DMS53 treated with DMSO at 0.1 percent for 48 hours (cell line): Measurements from ENCODE around the gene ST7L.
A peak's percentile ranks its signal among the peaks of the same experiment; 100 is the strongest.

ENCODE experiments used
- DNase-seq: peaks from one replicate; lab custom pipeline; 2025; ENCODE audit not compliant: unreplicated experiment; lab: John Stamatoyannopoulos, UW

Gene ST7L

DNA sequence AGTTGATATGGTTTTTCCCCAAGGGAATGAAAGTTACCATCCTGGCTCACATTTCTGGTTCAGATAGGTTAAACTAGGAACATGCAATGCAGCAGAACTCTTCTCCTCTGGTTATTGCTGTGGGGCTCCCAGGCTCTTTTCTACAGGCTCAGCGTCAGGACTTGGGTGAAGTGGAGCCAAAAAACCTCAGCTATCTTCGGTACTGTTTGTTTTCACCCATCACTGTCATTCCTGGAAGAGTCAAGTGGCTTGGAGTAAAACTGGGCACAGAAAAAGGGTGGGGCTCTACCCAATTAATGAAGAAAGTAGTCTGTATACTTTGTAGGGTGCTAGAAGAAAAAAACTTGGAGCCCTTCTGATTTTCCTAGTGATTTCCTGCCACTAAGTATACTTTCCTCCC, 100.8 kb downstream of the ST7L start:
- DNase-seq = no peak

DNA sequence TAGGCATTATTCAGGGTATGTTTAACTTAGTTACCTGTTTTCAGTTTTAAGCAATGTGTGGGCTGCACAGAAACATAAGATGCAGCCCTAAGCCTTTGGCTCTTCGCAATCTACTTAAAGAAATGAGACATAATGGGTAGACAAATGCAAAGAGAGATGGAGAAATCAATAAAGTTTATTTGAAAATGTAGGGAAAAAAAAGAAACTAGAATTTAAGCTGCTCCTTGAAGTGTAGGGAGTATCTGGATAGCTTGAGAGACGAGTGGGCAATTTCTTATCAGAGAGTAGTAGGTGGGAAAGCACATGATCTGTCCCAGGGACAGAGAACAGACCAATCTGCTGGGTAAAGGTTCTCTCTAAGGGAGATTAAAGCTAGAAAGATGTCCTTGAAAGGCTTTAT, 101.3 kb downstream of the ST7L start:
- no peak for DNase-seq

DNA sequence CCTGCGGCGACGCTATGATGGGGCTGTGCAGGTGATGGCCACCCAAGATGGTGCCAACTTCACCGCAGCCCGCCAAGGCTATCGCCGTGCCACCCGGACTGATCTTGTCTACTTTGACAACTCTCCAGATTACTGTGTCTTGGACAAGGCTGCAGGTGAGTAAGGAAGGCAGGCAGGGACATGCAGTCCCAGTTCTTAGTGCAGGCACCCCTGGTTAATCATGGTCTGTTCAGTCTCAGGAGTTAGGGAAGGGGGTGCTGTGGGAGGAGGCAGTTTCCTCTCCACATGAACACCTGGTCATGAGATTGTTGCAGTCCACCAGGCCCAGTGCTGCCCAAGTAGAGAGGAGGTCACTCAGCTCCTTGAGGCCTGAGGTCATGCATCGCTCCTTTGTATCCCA, 101.7 kb downstream of the ST7L start:
- no peak for DNase-seq

DNA sequence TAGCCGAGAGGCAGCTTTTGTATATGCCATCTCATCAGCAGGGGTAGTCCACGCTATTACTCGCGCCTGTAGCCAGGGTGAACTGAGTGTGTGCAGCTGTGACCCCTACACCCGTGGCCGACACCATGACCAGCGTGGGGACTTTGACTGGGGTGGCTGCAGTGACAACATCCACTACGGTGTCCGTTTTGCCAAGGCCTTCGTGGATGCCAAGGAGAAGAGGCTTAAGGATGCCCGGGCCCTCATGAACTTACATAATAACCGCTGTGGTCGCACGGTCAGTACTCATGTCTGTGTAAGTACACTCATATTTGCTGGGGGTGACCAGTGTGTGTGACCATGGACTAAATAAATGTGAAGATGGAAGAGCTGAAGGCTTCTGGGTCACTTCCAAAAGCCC, 102.8 kb downstream of the ST7L start:
- DNase-seq = no peak

DNA sequence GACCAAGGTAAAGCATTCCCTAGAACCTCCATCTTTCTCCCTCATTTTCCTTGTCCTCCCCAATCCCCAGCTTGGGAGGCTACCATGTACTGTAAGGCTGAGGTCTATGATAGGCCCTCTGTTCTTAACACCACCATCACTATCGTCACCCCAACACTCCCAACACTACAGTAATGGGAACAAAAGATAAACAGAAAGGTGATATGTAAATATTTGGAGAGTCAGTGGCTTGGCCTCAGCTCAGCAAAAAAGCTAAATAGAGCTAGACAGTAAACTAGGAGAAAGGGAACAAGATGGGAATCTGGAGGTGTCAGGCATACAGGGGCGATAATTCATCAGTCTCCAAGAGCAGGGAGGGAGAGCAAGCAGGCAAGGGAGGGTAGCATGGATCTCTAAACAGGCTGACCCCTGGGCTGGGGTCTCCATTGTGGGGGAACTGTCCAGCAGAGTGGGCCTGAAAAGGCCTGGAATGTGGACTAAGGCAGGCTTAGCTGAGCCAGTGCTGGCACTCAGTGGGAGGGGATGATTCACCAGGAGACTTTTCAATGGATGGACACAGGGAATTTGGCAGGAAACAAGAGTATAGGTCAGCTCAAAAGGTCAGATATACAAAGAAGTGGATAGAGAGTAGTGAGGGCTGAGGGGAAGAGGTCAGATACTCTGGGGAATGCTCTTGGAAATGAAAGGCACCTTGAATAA, 103.5 kb downstream of the ST7L start:
- DNase-seq = peak; percentile 27

DNA sequence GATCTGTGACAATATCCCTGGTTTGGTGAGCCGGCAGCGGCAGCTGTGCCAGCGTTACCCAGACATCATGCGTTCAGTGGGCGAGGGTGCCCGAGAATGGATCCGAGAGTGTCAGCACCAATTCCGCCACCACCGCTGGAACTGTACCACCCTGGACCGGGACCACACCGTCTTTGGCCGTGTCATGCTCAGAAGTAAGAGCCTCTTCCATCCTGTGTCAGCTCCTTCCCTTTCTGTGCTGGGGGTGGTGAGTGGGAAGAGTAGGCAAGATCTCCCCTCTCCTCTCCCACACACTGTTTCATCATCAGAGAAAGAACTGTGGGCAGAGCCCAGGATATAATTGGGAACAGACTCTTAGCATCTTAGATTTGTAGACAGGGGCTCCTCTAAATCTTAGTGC, 104.0 kb downstream of the ST7L start:
- DNase-seq = no peak

DNA sequence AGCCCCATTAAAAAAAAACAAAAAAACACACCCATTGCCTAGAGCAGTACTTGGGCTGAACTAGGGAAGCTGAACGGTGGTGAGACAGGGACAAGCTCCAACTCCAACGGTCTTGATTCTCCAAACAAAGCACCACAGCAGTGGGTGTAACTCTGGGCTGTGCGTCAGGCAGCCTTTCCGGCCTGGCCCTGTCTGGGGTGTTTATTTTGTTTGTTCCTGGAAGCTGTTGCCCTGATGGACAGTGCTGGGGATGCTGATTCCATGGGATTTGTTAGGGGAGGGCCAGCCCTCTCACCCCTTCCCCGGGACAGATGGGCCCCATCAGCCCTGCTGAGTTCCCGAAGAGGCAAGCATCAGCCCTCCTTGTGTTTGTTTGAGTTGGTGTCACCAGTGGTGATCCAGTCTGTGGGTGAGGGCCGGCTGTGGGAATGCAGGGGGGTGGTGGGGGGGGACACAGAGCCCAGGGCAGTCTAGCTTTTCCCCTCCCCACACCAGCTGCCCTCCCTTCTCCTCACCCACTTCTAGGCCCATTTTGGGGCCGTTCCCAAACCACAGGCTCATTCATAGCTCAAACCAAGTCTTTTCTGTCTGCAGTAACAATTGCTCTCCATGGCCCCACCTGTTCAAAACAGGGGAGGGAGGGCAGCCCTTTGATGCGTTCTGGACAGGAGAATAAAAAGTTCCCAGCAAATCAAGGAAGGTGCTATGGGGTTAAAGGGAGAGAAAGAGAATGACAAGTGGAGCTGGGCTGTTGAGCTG, 105.7 kb downstream of the ST7L start:
- DNase-seq = no peak

DNA sequence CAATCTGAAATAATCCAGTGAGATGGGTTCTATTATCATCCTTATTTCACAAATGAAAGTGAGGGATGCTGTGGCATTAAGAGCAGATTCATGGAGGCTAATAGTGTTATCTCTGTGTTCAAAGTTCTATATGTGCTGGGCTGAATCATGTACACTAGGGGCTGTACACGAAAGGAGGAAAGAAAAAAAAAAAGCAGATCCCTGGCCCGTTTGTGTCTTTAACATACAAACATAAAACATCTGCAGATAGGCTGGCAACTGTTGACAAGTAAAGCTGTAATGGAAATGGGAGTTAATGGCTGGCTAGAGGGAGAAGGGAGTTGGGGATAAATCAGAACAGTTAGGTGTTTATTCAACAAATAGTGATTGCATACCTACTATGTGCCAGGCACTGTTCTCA, 107.0 kb downstream of the ST7L start:
- no peak for DNase-seq

DNA sequence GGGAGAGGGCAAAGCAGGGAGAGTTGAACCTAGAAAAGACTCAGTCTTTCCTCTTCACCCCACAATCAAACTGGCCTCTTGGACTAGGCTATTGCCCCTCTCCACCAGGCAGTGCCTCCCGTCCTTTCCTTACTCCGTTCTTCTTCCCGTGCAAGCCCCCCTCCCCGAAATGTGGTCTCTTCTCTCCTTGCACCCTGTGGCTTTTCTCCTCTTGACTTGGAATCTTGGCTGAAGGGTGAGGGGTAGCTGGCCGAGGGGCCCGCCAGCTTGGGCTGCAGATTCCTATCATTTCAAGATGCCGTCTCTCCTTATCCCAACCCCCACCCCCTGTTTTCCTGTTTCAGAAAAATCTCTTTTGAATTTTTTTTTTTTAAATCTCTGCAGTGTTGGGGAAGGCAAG, 108.6 kb downstream of the ST7L start:
- no peak for DNase-seq

DNA sequence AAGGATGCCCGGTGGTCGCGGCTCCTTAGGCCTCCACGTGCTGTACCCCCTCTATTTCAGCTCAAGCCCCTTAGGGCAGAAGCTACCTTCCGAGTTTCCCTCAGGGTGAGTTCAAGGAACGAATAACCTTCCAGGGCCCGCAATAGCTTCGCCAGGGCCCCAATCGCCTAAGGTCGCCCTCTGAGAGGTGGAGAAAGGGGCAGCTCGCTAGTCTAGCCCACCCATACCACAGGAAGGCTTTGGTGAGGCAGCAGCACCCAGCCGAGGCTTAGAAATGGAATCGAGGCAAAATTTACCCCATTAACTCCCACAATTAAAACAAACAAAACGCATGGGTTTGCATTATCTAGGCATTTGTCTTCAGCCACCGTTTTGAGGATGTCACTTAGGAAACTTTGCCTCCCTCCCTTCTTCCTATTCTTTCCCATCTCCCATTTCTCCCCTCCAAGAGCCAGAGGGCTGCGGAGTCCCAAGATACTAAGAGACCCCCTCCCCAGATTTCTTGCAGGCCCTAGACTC, 109.2 kb downstream of the ST7L start:
- DNase-seq = no peak

DNA sequence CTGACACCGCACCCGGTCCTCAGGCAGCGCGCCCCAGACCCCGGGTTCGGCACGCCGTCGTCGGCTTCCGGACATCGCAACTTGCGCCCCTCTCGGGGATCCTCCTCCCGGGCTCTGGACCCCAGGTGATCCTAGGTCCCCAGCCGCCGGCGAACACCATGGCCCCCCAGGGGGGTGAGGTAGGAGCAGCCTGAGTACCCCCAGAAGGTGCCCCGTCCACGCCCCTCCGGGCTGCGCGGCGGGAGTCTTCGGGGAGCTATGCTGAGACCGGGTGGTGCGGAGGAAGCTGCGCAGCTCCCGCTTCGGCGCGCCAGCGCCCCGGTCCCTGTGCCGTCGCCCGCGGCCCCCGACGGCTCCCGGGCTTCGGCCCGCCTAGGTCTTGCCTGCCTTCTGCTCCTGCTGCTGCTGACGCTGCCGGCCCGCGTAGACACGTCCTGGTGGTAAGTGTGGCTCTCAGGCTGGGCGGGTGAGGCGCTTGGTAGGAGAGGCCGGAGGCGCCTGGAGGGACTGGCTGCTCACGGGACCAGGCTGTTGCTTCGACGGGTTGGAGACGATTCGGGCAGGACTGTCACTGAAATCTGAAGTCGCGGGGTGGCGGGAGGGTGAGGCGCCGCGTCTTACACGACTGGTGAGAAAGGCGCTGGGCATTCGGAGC, 109.8 kb downstream of the ST7L start:
- DNase-seq = no peak

DNA sequence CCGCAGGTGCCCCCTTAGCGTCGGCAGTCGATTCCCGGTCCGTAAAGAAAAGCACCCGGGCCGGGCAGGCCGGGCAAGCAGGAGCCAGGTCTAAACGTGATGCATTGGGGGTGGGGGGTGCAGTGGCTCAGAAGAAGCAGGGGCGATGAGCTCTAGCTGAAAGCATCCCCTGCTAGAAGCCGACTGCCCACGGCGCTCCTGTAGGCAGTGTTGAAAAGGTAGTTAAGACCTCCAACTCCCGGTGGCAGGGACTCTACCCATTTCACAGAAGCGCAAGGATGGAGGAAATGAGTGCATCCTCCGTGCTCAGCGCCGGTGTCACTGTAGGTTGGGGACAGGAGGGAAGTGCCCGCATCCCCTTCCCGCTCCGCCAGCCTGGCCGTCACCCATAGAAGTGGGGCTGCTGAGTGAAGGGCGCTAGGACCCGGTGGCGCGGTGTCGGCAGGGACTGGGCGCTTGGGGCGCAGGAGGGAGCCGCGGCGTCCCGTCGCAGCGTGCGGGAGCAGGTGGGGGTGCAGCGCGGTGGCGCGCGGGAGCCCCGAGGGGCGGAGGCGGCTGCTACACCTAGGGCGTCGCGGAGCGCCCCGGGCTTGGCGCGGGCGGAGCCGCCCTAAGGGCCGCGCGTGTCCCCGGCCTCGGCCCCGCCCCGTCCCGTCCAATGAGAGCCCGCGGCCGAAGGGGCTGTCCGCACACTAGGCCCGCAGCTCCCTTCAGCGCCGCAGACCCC, 110.5 kb downstream of the ST7L start, which contains the start of gene WNT2B:
WNT2B (plus strand) TSS at position 688 of the 727 bp plus-strand sequence. CDS start 298 bp downstream, outside the sequence.
- peak; percentile 20 for DNase-seq

DNA sequence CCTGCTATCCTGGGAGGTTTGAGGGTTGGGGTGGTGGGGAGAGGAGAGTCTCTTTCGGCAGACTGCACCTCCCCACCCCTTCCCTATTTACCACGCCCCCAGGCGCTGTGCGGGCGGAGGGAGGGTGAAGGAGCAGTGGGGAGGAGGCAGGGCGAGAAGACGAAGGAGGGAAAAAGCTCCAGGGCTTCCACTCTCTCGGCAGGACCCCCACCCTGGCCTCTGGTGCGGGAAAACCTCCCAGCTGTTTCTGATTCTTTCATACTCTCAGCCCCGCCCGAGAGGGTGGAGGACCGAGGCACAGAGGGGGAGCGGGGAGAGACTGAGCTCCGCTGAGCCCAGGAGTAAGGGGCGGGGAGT, 111.0 kb downstream of the ST7L start:
- DNase-seq = no peak

DNA sequence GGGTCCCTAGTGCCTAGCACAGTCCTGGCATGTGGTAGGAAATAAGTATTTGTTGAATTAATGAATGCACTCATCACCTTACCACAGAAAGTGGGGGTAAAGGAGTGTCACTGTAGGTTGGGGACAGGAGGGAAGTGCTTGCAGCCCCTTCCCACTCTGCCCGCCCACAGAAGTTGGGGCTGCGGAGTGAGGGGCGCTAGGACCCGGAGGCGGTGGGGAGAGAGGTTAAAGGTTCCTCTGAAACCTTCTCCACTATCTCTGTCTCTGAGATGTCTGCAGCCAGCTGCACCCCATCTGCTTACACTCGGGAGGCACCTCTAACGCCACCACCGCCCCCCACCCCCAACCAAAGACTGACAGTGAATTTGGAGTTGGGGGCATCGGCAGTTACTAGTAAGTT, 111.6 kb downstream of the ST7L start:
- DNase-seq = no peak

DNA sequence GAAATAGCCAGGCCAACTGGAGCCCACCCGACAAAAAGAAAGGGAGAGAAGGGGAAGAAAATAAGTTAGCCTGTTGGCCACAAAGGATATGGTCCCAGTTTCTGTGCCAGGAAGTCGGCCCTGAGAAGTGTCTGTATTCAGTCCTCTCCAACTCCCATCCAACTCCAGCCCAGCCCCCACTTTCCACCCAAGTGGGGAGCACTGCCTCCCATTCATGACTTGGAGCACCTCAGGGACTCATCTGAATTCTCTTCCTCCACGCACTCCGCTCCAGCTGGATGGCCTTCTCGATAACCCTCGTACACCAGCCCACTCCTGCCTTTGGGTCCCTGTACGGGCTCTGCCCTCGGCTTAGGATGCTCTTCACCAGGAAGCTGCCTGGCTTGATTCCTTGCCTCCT, 112.2 kb downstream of the ST7L start:
- DNase-seq = no peak

DNA sequence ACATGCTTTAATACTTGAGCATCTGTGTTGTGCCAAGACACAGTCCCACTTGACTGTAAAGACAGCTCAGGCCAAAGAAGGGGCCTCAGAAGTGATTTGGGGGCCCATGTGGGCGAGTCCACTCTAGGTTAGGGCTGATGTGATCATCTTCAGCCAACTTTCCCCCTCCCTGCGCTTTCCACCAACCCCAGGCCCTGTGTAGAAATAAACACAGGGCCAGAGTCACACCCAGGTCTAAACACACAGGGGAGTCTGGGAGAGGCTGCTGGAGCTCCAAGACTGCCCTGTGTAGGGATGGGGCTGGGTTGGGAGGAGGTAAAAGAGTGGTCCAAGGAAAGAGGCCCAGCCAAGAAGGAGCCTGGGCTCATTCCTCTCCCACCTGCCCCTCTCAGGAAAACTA, 112.6 kb downstream of the ST7L start:
- DNase-seq = no peak

DNA sequence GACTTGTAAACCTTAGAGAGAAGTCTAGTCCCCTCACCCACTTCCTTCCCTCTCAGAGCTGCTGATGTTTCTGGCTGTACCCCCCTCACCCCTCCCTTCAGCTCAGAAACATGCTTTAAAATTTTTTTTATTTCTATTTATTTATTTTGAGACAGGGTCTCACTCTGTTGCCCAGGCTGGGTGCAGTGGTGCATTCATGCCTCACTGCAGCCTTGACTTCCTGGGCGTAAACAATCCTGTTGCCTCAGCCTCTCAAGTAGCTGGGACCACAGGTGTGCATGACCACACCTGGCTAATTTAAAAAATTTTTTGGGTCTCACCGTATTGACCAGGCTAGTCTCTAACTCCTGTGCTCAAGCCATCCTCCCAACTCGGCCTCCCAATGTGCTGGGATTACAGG, 113.1 kb downstream of the ST7L start:
- DNase-seq = no peak

DNA sequence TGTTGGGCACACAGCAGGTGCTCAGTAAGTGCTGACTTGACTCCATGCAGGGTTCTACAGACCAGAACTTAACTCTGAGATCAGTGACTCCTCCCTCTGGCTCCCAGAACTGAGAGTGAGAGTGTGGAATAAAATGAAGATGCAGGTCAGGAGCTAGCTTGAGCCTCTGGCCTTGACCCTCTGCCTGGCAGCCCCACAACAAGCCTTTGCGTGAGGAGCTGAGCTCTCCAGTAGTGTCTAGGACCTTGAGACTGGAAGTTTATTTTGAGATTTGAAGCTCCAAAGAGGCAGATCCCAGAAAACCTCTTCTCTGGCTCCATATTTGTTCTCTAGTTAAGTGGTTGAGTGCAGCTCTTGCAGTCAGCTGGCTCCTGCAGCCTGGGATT, 113.5 kb downstream of the ST7L start:
- no peak for DNase-seq

DNA sequence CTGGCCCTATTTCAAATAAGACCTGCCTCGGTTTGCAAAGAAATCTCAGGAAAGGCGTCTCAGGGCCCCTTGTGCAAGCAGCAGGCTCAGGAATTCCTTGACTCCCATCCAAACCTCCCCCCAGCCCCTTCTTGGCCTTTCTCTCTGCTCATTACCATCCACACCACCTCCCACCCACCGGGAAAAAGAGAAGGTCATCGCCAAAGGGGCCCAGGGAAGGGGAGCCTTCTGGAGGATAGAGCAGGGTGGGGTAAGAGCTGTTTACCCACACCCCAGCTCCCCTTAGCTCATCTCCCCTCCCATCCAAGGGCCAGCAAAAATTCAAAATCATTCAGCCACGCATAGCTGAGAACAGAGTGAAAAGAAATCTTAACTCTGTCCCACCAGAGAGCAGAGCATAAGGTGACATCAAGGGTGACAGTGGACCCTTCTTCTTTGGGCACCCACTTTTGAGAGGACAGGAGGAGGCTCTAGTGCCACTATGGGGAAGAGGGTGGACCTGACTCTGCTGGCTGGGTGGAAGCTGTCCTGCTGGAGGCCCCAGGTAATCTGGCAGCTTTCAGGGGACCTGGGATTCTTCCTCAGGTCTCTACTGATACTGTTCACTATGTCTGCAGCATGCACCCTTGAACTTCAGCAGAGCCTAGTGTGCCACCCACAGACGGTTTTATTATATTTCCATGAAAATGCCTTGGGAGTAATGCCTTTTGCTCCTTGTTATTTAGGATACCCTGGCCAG, 114.1 kb downstream of the ST7L start:
- no peak for DNase-seq

DNA sequence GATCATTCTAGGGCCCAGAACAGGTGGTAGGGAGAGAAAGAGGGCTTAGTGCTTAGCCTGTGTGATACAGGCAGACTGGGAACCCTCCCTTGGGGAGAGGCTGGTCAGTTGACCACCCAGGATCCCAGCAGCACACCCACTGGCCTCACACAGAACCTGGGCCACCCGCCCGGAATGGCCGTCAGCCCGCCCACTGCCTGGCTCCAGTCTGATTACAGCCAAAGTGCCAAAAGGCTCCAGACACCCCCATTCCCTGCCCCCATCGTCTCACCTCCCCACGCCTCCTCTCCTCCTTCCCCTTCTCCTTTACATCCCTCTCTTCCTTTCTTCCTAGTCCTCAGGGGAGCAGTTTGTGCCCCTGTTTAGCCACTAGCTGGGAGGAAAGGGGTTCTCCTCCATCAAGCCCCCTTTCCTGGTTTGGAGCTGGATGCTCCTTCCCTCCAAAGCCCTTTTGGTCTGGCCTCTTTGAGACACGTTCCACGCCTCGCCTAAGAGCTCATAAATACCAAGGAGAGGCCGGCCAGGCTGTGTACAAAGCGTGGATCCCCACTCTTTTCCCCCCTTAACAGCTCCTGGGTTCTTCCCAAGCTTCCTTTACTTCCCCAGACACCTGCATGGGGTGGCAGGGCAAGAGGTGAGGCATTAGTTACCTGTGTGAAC, 114.8 kb downstream of the ST7L start:
- DNase-seq = no peak
